Uterus (tissue), 4 donors: Measurements from ENCODE around the gene ZNF155. TPM values are rescaled to one million over a fixed set of nuclear protein-coding genes. Genes with fewer than 3 reads are reported as not detected.
A peak's percentile ranks its signal among the peaks of the same experiment; 100 is the strongest.

Source experiments
- DNase-seq, 2 donors: peaks; one replicate each; pipeline ENCODE4 v3.0.0-alpha.2; 2019 to 2020
- H3K27ac ChIP-seq, 2 donors: fragments of 200-600 bp; sonication (generic); 1 replicate in 1 of 2; 2 replicates in 1 of 2; pipeline ENCODE4 v1.5.1; 2016 to 2018
- H3K27me3 ChIP-seq, 2 donors: fragments of 200-600 bp; sonication (generic); one replicate each; pipeline ENCODE4 v1.5.1; 2018 to 2019; ENCODE audit warnings: control low read depth in 1 of 2
- H3K36me3 ChIP-seq, 2 donors: fragments of 200-600 bp; sonication (generic); one replicate each; pipeline ENCODE4 v1.5.1; 2019; ENCODE audit warnings: control low read depth in 1 of 2
- H3K4me1 ChIP-seq, 2 donors: fragments of 200-600 bp; sonication (generic); one replicate each; pipeline ENCODE4 v1.5.1; 2018 to 2019; ENCODE audit warnings: control low read depth in 1 of 2
- H3K4me3 ChIP-seq, 2 donors: fragments of 200-600 bp; sonication (generic); 1 replicate in 1 of 2; 2 replicates in 1 of 2; pipeline ENCODE4 v1.5.1; 2018 to 2019; ENCODE audit warnings: mild to moderate bottlenecking in 1 of 2
- H3K9me3 ChIP-seq, 2 donors: fragments of 200-600 bp; sonication (generic); one replicate each; pipeline ENCODE4 v1.5.1; 2019; ENCODE audit warnings: control low read depth in 1 of 2
- POLR2A ChIP-seq, 2 donors: fragments of 450-650 bp; IDR thresholded peaks; one replicate each; pipeline ENCODE4 v1.6.1; 2016; ENCODE audit warnings: antibody characterized with exemption in 2 of 2, mild to moderate bottlenecking in 1 of 2, moderate library complexity in 1 of 2
- intact Hi-C: fragments of 100-400 bp; cut with DNase I; formaldehyde crosslinking; loops from one replicate; pipeline ENCODE4 v1.15.1; 2023; ENCODE audit warnings: low total_unique reads
- total RNA-seq, 4 donors: library from RNA; depleted of rRNA in 3 of 4; stranded (reverse); fragments of >200 nt in 3 of 4; gene quantifications; one replicate each; pipeline versions ENCODE4 v1.1.0 to v1.2.4, GENCODE V29; 2014 to 2023
- TF ChIP-seq, protein P1 (sequence below), 4 experiments: fragments of 200-600 bp in 2 of 4; fragments of 450-650 bp in 2 of 4; sonication (generic) in 2 of 4; IDR thresholded peaks; one replicate each; pipeline ENCODE4 v1.5.1; 2016 to 2019; ENCODE audit warnings: antibody characterized with exemption in 4 of 4, mild to moderate bottlenecking in 2 of 4, moderate library complexity in 1 of 4
- donor health status: DM: yes; HTN: yes; CAD: no.

The ZNF155 gene
- total RNA-seq, 4 donors from 2014 or later = 6.2 to 51.7 (median 16.3) TPM

DNA sequence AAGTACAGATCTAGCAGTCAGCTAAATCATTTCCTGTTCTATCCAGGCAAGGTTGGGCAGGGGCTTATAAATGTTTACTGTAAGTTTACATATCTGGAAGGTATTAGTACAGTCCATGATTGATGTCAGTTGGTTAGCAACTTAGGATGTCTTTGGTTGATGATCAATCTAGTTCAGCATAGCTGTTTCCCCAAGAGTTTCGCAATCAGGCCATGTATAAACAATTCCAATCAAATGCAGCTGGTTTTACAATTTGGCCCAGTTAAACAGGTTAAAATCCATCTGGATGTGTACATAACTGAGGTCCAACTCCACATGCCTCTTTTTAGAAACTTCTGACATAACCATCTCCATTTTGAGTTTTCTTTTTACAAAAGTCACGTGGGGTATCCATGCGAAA lies 26.1 kb upstream of the ZNF155 start:
- no peak for DNase-seq
- Histone ChIP-seq H3K4me1 (no peaks in the 10 kb centered on the region), H3K36me3 (no peaks in the 10 kb centered on the region), H3K4me3 (no peak overlapping the region), H3K9me3 (peaks cover 3 to 62% of the 10 kb centered on the region in 2 donors), H3K27ac (no peak overlapping the region), H3K27me3 (no peaks in the 10 kb centered on the region)
- intact Hi-C loops = no loop called here
- TF ChIP-seq, protein P1, sequence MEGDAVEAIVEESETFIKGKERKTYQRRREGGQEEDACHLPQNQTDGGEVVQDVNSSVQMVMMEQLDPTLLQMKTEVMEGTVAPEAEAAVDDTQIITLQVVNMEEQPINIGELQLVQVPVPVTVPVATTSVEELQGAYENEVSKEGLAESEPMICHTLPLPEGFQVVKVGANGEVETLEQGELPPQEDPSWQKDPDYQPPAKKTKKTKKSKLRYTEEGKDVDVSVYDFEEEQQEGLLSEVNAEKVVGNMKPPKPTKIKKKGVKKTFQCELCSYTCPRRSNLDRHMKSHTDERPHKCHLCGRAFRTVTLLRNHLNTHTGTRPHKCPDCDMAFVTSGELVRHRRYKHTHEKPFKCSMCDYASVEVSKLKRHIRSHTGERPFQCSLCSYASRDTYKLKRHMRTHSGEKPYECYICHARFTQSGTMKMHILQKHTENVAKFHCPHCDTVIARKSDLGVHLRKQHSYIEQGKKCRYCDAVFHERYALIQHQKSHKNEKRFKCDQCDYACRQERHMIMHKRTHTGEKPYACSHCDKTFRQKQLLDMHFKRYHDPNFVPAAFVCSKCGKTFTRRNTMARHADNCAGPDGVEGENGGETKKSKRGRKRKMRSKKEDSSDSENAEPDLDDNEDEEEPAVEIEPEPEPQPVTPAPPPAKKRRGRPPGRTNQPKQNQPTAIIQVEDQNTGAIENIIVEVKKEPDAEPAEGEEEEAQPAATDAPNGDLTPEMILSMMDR (IDR thresholded peaks at IDR 0.05) = no peak
- TF ChIP-seq POLR2A (IDR thresholded peaks at IDR 0.05) = no peak

DNA sequence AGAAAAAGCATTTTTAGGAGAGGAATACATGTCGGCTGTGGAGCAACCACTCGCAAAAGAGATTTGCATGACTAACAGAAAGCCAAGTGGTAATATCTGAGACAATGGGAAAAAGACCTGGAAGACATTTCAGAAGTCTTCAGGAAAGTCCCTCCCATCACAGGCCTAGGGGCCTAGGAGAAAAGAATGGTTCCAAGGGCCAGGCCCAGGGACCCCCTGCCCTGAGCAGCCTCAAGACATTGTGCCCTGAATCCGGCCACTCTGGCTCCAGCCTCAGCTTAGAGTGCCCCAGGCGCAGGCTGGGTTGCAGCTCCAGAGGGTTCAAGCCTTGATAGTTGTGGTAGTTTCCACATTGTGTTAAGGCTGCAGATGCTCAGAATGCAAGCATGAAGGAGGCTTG lies 23.6 kb upstream of the ZNF155 start:
- TF ChIP-seq, protein P1 (IDR thresholded peaks at IDR 0.05) = no peak
- no peaks in the 10 kb centered on the region for H3K27me3 ChIP-seq
- no peak overlapping the region for H3K4me3 ChIP-seq
- intact Hi-C loops = no loop called here
- H3K4me1 ChIP-seq = no peaks in the 10 kb centered on the region
- DNase-seq = no peak
- H3K36me3 ChIP-seq = no peaks in the 10 kb centered on the region
- peaks cover 3 to 87% of the 10 kb centered on the region in 2 donors for H3K9me3 ChIP-seq
- H3K27ac ChIP-seq = no peak overlapping the region

DNA sequence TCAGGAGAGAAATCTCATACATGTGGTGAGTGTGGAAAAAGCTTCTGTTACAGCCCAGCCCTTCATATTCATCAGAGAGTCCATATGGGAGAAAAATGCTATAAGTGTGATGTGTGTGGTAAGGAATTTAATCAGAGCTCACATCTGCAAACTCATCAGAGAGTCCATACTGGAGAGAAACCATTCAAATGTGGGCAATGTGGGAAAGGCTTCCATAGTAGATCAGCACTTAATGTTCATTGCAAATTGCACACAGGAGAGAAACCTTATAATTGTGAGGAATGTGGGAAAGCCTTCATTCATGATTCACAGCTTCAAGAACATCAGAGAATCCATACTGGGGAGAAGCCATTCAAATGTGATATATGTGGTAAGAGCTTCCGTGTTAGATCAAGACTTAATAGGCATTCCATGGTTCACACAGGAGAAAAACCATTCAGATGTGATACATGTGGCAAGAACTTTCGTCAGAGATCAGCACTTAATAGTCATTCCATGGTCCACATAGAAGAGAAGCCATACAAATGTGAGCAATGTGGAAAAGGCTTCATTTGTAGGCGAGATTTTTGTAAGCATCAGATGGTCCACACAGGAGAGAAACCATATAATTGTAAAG lies 17.8 kb upstream of the ZNF155 start:
- H3K36me3 ChIP-seq = peaks cover 0 to 3% of the 10 kb centered on the region in 2 donors
- no peaks in the 10 kb centered on the region for H3K4me1 ChIP-seq
- H3K27ac ChIP-seq = no peak overlapping the region
- no peak for TF ChIP-seq POLR2A (IDR thresholded peaks at IDR 0.05)
- TF ChIP-seq, protein P1 (IDR thresholded peaks at IDR 0.05) = no peak
- no peak overlapping the region for H3K4me3 ChIP-seq
- intact Hi-C loops = no loop called here
- DNase-seq = no peak
- H3K27me3 ChIP-seq = no peaks in the 10 kb centered on the region
- peaks cover 0 to 94% of the 10 kb centered on the region in 2 donors for H3K9me3 ChIP-seq

DNA sequence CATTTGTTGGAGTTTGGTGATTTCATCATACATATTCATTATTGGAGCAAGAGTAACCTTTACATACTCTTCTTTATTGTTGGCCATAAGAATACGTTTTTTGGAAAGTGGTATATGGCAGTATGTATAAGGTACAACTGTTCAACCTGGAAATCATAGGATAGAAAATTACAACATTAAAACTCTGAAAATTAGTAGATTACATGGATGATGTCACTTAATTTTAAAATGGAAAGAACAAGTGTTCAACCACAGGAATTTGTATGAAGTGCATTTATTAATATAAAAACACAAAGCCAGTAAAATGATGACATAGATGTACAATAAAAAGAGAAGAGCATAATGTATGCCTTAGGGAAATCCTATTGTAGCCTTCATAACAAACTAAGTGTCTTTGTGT lies 7.3 kb upstream of the ZNF155 start:
- no peaks in the 10 kb centered on the region for H3K4me1 ChIP-seq
- no peak overlapping the region for H3K4me3 ChIP-seq
- DNase-seq = no peak
- no peak overlapping the region for H3K27ac ChIP-seq
- H3K9me3 ChIP-seq = peaks cover 6 to 80% of the 10 kb centered on the region in 2 donors
- intact Hi-C loops = no loop called here
- TF ChIP-seq, protein P1 (IDR thresholded peaks at IDR 0.05) = no peak
- no peak for TF ChIP-seq POLR2A (IDR thresholded peaks at IDR 0.05)
- no peaks in the 10 kb centered on the region for H3K36me3 ChIP-seq
- no peaks in the 10 kb centered on the region for H3K27me3 ChIP-seq

DNA sequence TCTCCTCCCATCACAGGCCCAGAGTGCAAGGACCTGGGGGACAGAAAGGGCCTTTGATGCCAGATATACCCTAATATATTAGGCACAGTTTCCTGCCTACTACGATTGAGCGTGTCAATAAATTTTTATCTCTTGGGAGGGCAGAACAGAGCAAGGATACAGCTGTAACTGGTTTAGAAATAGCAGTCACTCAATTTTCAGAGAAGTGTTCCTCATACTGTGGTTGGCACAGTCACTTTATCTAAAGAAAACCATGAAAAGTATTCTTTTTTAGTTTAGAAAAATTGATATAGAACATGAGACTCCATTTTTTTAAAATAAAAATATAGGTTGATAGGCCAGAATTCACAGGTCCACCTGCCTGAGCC lies 460 bp upstream of the ZNF155 start:
- peak overlapping the region in 1 of 2 donors; percentile 70 for H3K27ac ChIP-seq

More for the DNA sequence above, 460 bp upstream of the ZNF155 start:
- Histone ChIP-seq H3K4me3 (peak overlapping the region; percentile 52 to 81), H3K36me3 (no peaks in the 10 kb centered on the region), H3K9me3 (peaks cover under 1 to 23% of the 10 kb centered on the region in 2 donors), H3K4me1 (no peaks in the 10 kb centered on the region), H3K27me3 (no peaks in the 10 kb centered on the region)
- intact Hi-C loops = no loop called here
- DNase-seq = no peak
- no peak for TF ChIP-seq POLR2A (IDR thresholded peaks at IDR 0.05)
- TF ChIP-seq, protein P1 (IDR thresholded peaks at IDR 0.05) = no peak
